NCI-H2227 (cell line): ENCODE data around the gene MDH1B.
"Not testable (repeated sequence)": the region's sequence is repeated elsewhere in the genome, so short reads cannot be mapped to it uniquely, and the experiment has no call there.

Source experiments
- DNase-seq: peaks from one replicate; lab custom pipeline; 2025; ENCODE audit not compliant: unreplicated experiment; lab: John Stamatoyannopoulos, UW

The MDH1B gene

GRCh38 chr2:206774871-206775270 lies 9.7 kb upstream of the MDH1B start:
- DNase-seq, result no peak

GRCh38 chr2:206766057-206766930 lies 1.2 kb upstream of the MDH1B start:
- no peak for DNase-seq

- peak; percentile 74 for DNase-seq
These were observed 371 bp downstream of the MDH1B start for GRCh38 chr2:206764673-206765241.

- no peak for DNase-seq
These were observed 8.3 kb downstream of the MDH1B start for GRCh38 chr2:206756816-206757215.

- DNase-seq, result no peak
These were observed 24.3 kb downstream of the MDH1B start for GRCh38 chr2:206740800-206741199.

GRCh38 chr2:206739271-206739670 lies 25.9 kb downstream of the MDH1B start:
- no peak for DNase-seq

GRCh38 chr2:206736935-206737334 lies 28.2 kb downstream of the MDH1B start:
- no peak for DNase-seq

GRCh38 chr2:206733341-206733740 lies 31.8 kb downstream of the MDH1B start:
- no peak for DNase-seq

- DNase-seq, result no peak
These were observed 36.6 kb downstream of the MDH1B start for GRCh38 chr2:206728277-206729199.

GRCh38 chr2:206727287-206727686 lies 37.8 kb downstream of the MDH1B start:
- DNase-seq, result no peak

- DNase-seq, result no peak
These were observed 41.8 kb downstream of the MDH1B start for GRCh38 chr2:206723288-206723687.

GRCh38 chr2:206721256-206721920 lies 43.7 kb downstream of the MDH1B start:
- no peak for DNase-seq

GRCh38 chr2:206718296-206718695 lies 46.8 kb downstream of the MDH1B start, which contains the start of gene DYTN:
Gene DYTN (minus strand): TSS chr2:206718396. CDS start chr2:206718279, 117 bp downstream.
- DNase-seq, result no peak

- no peak for DNase-seq
These were observed 48.5 kb downstream of the MDH1B start for GRCh38 chr2:206716623-206717022.

- not testable (repeated sequence) for DNase-seq
These were observed 49.9 kb downstream of the MDH1B start for GRCh38 chr2:206715183-206715582.

GRCh38 chr2:206713746-206714145 lies 51.4 kb downstream of the MDH1B start:
- DNase-seq, result no peak

GRCh38 chr2:206708286-206708685 lies 56.8 kb downstream of the MDH1B start:
- DNase-seq, result peak; percentile 18

- DNase-seq, result no peak
These were observed 57.9 kb downstream of the MDH1B start for GRCh38 chr2:206707164-206707701.

- DNase-seq, result peak; percentile 54
These were observed 63.0 kb downstream of the MDH1B start for GRCh38 chr2:206701952-206702605.

- no peak for DNase-seq
These were observed 65.0 kb downstream of the MDH1B start for GRCh38 chr2:206700156-206700555.
